Activated CD4-positive, alpha-beta T cell treated with anti-CD3 and anti-CD28 coated beads, Interleukin-2, amount 50 U/mL, for 1 hour (primary cell): ENCODE results near the gene MAPK11.

Experiments
- DNase-seq: peaks from one replicate; pipeline ENCODE4 v3.0.0-alpha.2; 2020

Gene MAPK11

GRCh38 chr22:50220603-50221409, 49.4 kb downstream of the MAPK11 start:
- DNase-seq = no peak

- no peak for DNase-seq
These were observed 50.2 kb downstream of the MAPK11 start for GRCh38 chr22:50219800-50220602.

- no peak for DNase-seq
These were observed 51.0 kb downstream of the MAPK11 start for GRCh38 chr22:50218996-50219727.

- no peak for DNase-seq
These were observed 51.8 kb downstream of the MAPK11 start for GRCh38 chr22:50218153-50218995.

- DNase-seq = no peak
These were observed 52.5 kb downstream of the MAPK11 start for GRCh38 chr22:50217543-50218152.

- no peak for DNase-seq
These were observed 53.3 kb downstream of the MAPK11 start for GRCh38 chr22:50216684-50217520.

GRCh38 chr22:50216055-50216683, 54.0 kb downstream of the MAPK11 start:
- DNase-seq = no peak

GRCh38 chr22:50215297-50216054, 54.7 kb downstream of the MAPK11 start:
- DNase-seq = no peak
